Karpas-422 (cell line): ENCODE results near the gene ALPL. TPM values are rescaled to one million over a fixed set of nuclear protein-coding genes. Genes with fewer than 3 reads are reported as not detected.

Source experiments
- DNase-seq: peaks from one replicate; pipeline ENCODE4 v3.0.0-alpha.2; 2015
- H2AFZ ChIP-seq: fragments of 200-600 bp; sonication (generic); 2 replicates; pipeline ENCODE4 v1.6.1; 2014; ENCODE audit warnings: antibody characterized with exemption, low read length, mixed read lengths
- H3K27ac ChIP-seq: fragments of 200-600 bp; sonication (generic); 2 replicates; pipeline ENCODE4 v1.5.1; 2014; ENCODE audit warnings: mild to moderate bottlenecking, low read length, moderate library complexity
- H3K27me3 ChIP-seq: fragments of 200-600 bp; sonication (generic); 2 replicates; pipeline ENCODE4 v1.6.1; 2014; ENCODE audit warnings: low read length, mixed read lengths
- H3K36me3 ChIP-seq: fragments of 200-600 bp; sonication (generic); 2 replicates; pipeline ENCODE4 v1.6.1; 2014; ENCODE audit warnings: low read length, mixed read lengths; ENCODE audit not compliant: insufficient read depth
- H3K4me1 ChIP-seq: fragments of 200-600 bp; sonication (generic); 2 replicates; pipeline ENCODE4 v1.6.1; 2014; ENCODE audit warnings: mild to moderate bottlenecking, low read length, mixed read lengths
- H3K4me2 ChIP-seq: fragments of 200-600 bp; sonication (generic); 2 replicates; pipeline ENCODE4 v1.6.1; 2014; ENCODE audit warnings: low read length, low read depth, mild to moderate bottlenecking; ENCODE audit not compliant: poor library complexity, severe bottlenecking
- H3K4me3 ChIP-seq: fragments of 200-600 bp; sonication (generic); 2 replicates; pipeline ENCODE4 v1.5.1; 2014; ENCODE audit warnings: mild to moderate bottlenecking, antibody characterized with exemption, low read length, mixed read lengths
- H3K79me2 ChIP-seq: fragments of 200-600 bp; sonication (generic); 2 replicates; pipeline ENCODE4 v1.6.1; 2014; ENCODE audit warnings: mild to moderate bottlenecking, low read length, mixed read lengths
- H3K9ac ChIP-seq: fragments of 200-600 bp; sonication (generic); 2 replicates; pipeline ENCODE4 v1.6.0; 2014; ENCODE audit warnings: low read length
- H3K9me2 ChIP-seq: fragments of 200-600 bp; sonication (generic), shearing (Covaris generic); replicated peaks from 2 replicates; pipeline ENCODE4 v1.6.0; 2014; ENCODE audit warnings: mild to moderate bottlenecking, low read length, moderate library complexity; ENCODE audit not compliant: insufficient read depth
- H3K9me3 ChIP-seq: fragments of 300-700, 200-600 bp; sonication (generic); 2 replicates; pipeline ENCODE4 v1.6.1; 2014; ENCODE audit warnings: low read length, mixed read lengths
- H4K20me1 ChIP-seq: fragments of 200-600 bp; sonication (generic); 2 replicates; pipeline ENCODE4 v1.6.1; 2014; ENCODE audit warnings: mild to moderate bottlenecking, antibody characterized with exemption, low read length, low read depth; ENCODE audit not compliant: insufficient read depth
- total RNA-seq: library from RNA; depleted of rRNA; stranded (reverse); fragments of >200 nt; shearing (Covaris generic); gene quantifications from 2 replicates; pipeline ENCODE4 v1.2.3, GENCODE V29; 2014; ENCODE audit warnings: low replicate concordance

ALPL gene
- total RNA-seq, 1 experiment from 2014 or later: not detected

DNA sequence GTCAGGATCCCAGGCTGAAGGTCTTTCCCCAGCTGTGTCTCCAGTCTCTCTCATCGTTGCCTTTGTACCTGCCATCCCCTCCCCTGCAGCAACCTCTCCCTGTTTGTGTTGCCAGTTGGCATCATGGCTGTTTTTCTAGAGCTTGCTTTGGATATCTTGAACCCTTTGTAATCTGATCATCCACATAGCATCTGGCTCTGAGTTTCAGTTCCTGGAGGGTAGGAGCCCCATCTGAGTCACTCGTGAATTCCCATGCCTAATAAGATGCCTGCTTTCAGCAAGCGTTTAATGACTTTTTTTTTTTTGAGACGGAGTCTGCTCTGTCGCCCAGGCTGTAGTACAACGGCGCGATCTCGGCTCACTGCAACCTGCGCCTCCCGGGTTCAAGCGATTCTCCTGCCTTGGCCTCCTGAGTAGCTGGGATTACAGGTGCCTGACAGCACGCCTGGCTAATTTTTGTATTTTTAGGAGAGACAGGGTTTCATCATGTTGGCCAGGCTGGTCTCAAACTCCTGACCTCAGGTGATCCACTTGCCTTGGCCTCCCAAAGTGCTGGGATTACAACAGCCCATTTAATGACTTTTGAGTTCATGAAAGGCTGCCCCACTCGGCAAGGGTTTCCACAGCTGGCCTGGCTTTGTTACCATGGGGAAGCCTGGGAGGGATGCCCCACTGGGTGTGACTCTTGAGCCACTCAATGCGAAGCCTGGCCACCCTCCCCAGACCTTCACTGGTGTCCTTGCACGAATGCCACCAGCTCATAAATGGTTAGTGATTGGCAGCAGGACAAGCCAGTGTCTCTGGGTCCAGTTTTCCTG, 11.9 kb downstream of the ALPL start:
- Histone ChIP-seq H3K27me3 (no peaks in the 10 kb centered on the region), H3K4me1 (peaks cover 98% of the 10 kb centered on the region), H3K27ac (peak overlapping the region; percentile 98), H3K4me2 (peak overlapping the region; percentile 68), H2AFZ (peak overlapping the region; percentile 48; the same call in 1 of the 2 replicates), H3K9me2 (no peaks in the 10 kb centered on the region), H4K20me1 (no peaks in the 10 kb centered on the region), H3K36me3 (no peaks in the 10 kb centered on the region), H3K4me3 (peak overlapping the region; percentile 4; the same call in 1 of the 2 replicates), H3K79me2 (no peaks in the 10 kb centered on the region), H3K9me3 (no peaks in the 10 kb centered on the region), H3K9ac (peak overlapping the region; percentile 51)
- DNase-seq: peak; percentile 82

GRCh38 chr1:21521717-21522060, 12.5 kb downstream of the ALPL start:
- H3K27ac ChIP-seq: peak overlapping the region; percentile 98
- H3K9me3 ChIP-seq: no peaks in the 10 kb centered on the region
- H3K4me1 ChIP-seq: peaks cover 98% of the 10 kb centered on the region
- no peaks in the 10 kb centered on the region for H4K20me1 ChIP-seq
- no peak overlapping the region for H3K4me3 ChIP-seq
- H3K4me2 ChIP-seq: peak overlapping the region; percentile 68
- no peaks in the 10 kb centered on the region for H3K36me3 ChIP-seq
- no peaks in the 10 kb centered on the region for H3K79me2 ChIP-seq
- peak overlapping the region; percentile 51; the same call in 1 of the 2 replicates for H3K9ac ChIP-seq
- DNase-seq: no peak
- H3K9me2 ChIP-seq: no peaks in the 10 kb centered on the region
- H3K27me3 ChIP-seq: no peaks in the 10 kb centered on the region
- H2AFZ ChIP-seq: no peak overlapping the region

- no peak overlapping the region for H2AFZ ChIP-seq
- H3K4me2 ChIP-seq: peak overlapping the region; percentile 60
- no peaks in the 10 kb centered on the region for H3K79me2 ChIP-seq
- H3K4me3 ChIP-seq: no peak overlapping the region
- H3K36me3 ChIP-seq: no peaks in the 10 kb centered on the region
- no peaks in the 10 kb centered on the region for H3K9me3 ChIP-seq
- peak overlapping the region; percentile 83 for H3K27ac ChIP-seq
- no peaks in the 10 kb centered on the region for H4K20me1 ChIP-seq
- H3K4me1 ChIP-seq: peaks cover 91% of the 10 kb centered on the region
- DNase-seq: no peak
- H3K9me2 ChIP-seq: no peaks in the 10 kb centered on the region
- no peaks in the 10 kb centered on the region for H3K27me3 ChIP-seq
- no peak overlapping the region; the same call in 1 of the 2 replicates for H3K9ac ChIP-seq
Observed at GRCh38 chr1:21522525-21523038, 13.4 kb downstream of the ALPL start.

GRCh38 chr1:21523297-21523813, 14.1 kb downstream of the ALPL start:
- Histone ChIP-seq H3K4me2 (peak overlapping the region; percentile 60), H3K36me3 (no peaks in the 10 kb centered on the region), H2AFZ (no peak overlapping the region), H3K9ac (peak overlapping the region; percentile 65), H3K27ac (peak overlapping the region; percentile 83), H3K9me2 (no peaks in the 10 kb centered on the region), H3K27me3 (no peaks in the 10 kb centered on the region), H3K4me1 (peaks cover 83% of the 10 kb centered on the region), H3K9me3 (no peaks in the 10 kb centered on the region), H3K79me2 (no peaks in the 10 kb centered on the region), H4K20me1 (no peaks in the 10 kb centered on the region), H3K4me3 (peak overlapping the region; percentile 38; the same call in 1 of the 2 replicates)
- no peak for DNase-seq

- H3K4me1 ChIP-seq: peaks cover 75% of the 10 kb centered on the region
Observed at GRCh38 chr1:21524220-21524619, 15.0 kb downstream of the ALPL start.

GRCh38 chr1:21524686-21525339, 15.6 kb downstream of the ALPL start:
- H3K9ac ChIP-seq: peak overlapping the region; percentile 51
- H3K79me2 ChIP-seq: no peaks in the 10 kb centered on the region
- peak overlapping the region; percentile 25; the same call in 1 of the 2 replicates for H3K4me3 ChIP-seq
- H4K20me1 ChIP-seq: no peaks in the 10 kb centered on the region
- no peak overlapping the region for H2AFZ ChIP-seq
- H3K9me3 ChIP-seq: no peaks in the 10 kb centered on the region
- H3K4me2 ChIP-seq: peak overlapping the region; percentile 59
- H3K9me2 ChIP-seq: no peaks in the 10 kb centered on the region
- no peaks in the 10 kb centered on the region for H3K27me3 ChIP-seq
- no peaks in the 10 kb centered on the region for H3K36me3 ChIP-seq
- peak; percentile 78 for DNase-seq
- peaks cover 69% of the 10 kb centered on the region for H3K4me1 ChIP-seq
- peak overlapping the region; percentile 83 for H3K27ac ChIP-seq

More at GRCh38 chr1:21524220-21524619, 15.0 kb downstream of the ALPL start:
- peak overlapping the region; percentile 83 for H3K27ac ChIP-seq
- H3K36me3 ChIP-seq: no peaks in the 10 kb centered on the region
- DNase-seq: no peak
- H3K9ac ChIP-seq: peak overlapping the region; percentile 51
- no peaks in the 10 kb centered on the region for H3K27me3 ChIP-seq
- H3K4me2 ChIP-seq: peak overlapping the region; percentile 59
- no peaks in the 10 kb centered on the region for H4K20me1 ChIP-seq
- no peaks in the 10 kb centered on the region for H3K9me3 ChIP-seq
- peak overlapping the region; percentile 25; the same call in 1 of the 2 replicates for H3K4me3 ChIP-seq
- no peaks in the 10 kb centered on the region for H3K79me2 ChIP-seq
- H2AFZ ChIP-seq: no peak overlapping the region
- no peaks in the 10 kb centered on the region for H3K9me2 ChIP-seq

- Histone ChIP-seq H3K4me2 (peak overlapping the region; percentile 59), H3K27me3 (no peaks in the 10 kb centered on the region), H3K9me3 (no peaks in the 10 kb centered on the region), H4K20me1 (no peaks in the 10 kb centered on the region), H3K9me2 (no peaks in the 10 kb centered on the region), H3K79me2 (no peaks in the 10 kb centered on the region), H3K27ac (peak overlapping the region; percentile 83), H2AFZ (no peak overlapping the region), H3K36me3 (no peaks in the 10 kb centered on the region), H3K4me1 (peaks cover 63% of the 10 kb centered on the region), H3K4me3 (peak overlapping the region; percentile 25; the same call in 1 of the 2 replicates), H3K9ac (peak overlapping the region; percentile 51)
- DNase-seq: no peak
Observed at GRCh38 chr1:21525340-21525717, 16.1 kb downstream of the ALPL start.

- no peaks in the 10 kb centered on the region for H3K9me2 ChIP-seq
- no peaks in the 10 kb centered on the region for H3K36me3 ChIP-seq
- no peak overlapping the region for H3K27ac ChIP-seq
- no peaks in the 10 kb centered on the region for H3K79me2 ChIP-seq
- H3K9ac ChIP-seq: no peak overlapping the region
- no peaks in the 10 kb centered on the region for H3K27me3 ChIP-seq
- H3K4me1 ChIP-seq: peaks cover 56% of the 10 kb centered on the region
- no peak overlapping the region for H3K4me3 ChIP-seq
- no peaks in the 10 kb centered on the region for H3K9me3 ChIP-seq
- no peaks in the 10 kb centered on the region for H4K20me1 ChIP-seq
- H2AFZ ChIP-seq: no peak overlapping the region
- no peak for DNase-seq
- no peak overlapping the region for H3K4me2 ChIP-seq
Observed at GRCh38 chr1:21526441-21526840, 17.2 kb downstream of the ALPL start.
